ENCODE measurements around the gene PRADC1. TPM values are rescaled to one million over a fixed set of nuclear protein-coding genes. Genes with fewer than 3 reads are reported as not detected.

The PRADC1 gene
- total RNA-seq, 2 donors from 2014 or later = 11.7 to 21.4 TPM

- DNase-seq (no peak), ATAC-seq (no peak)
- Histone ChIP-seq H3K4me3 (no peak overlapping the region), H3K27ac (no peak overlapping the region), H3K9me3 (peaks cover 0 to 4% (median 0%) of the 10 kb centered on the region in 3 donors), H3K4me1 (peaks cover 9% of the 10 kb centered on the region), H3K27me3 (peaks cover 0 to 7% of the 10 kb centered on the region in 2 donors), H3K36me3 (replicated peaks in 1 of 2; ENCODE audit: insufficient read depth in 1 of 2, low read depth in 2 of 2) (no peaks in the 10 kb centered on the region)
- TF ChIP-seq CTCF (IDR thresholded peaks at IDR 0.05) = no peak
- no peak for TF ChIP-seq POLR2A (IDR thresholded peaks at IDR 0.05)
- intact Hi-C loops (cut with DNase I) = no loop called here
- WGBS, 2 donors = 86 to 92% methylated on average over 18 to 26 of the region's 26 CpGs
These were observed 33.2 kb upstream of the PRADC1 start for GRCh38 chr2:73266061-73266901.

GRCh38 chr2:73265298-73266060 is 32.4 kb upstream of the PRADC1 start:
- Histone ChIP-seq H3K27ac (no peak overlapping the region), H3K4me3 (no peak overlapping the region), H3K36me3 (replicated peaks in 1 of 2; ENCODE audit: insufficient read depth in 1 of 2, low read depth in 2 of 2) (no peaks in the 10 kb centered on the region), H3K4me1 (peaks cover 9% of the 10 kb centered on the region), H3K27me3 (peaks cover 0 to 7% of the 10 kb centered on the region in 2 donors), H3K9me3 (peaks cover 0 to 4% (median 0%) of the 10 kb centered on the region in 3 donors)
- DNase-seq = no peak
- no peak for ATAC-seq
- TF ChIP-seq POLR2A (IDR thresholded peaks at IDR 0.05) (no peak), CTCF (IDR thresholded peaks at IDR 0.05) (no peak)
- WGBS, 2 donors = 83 to 90% methylated on average over 15 to 24 of the region's 28 CpGs
- intact Hi-C loops (cut with DNase I) = no loop called here

- DNase-seq (no peak), ATAC-seq (no peak)
- intact Hi-C loops (cut with DNase I) = no loop called here
- peaks cover 0 to 7% of the 10 kb centered on the region in 2 donors for H3K27me3 ChIP-seq
- TF ChIP-seq CTCF (IDR thresholded peaks at IDR 0.05) (no peak), POLR2A (IDR thresholded peaks at IDR 0.05) (no peak)
- peaks cover 0 to 4% (median 0%) of the 10 kb centered on the region in 3 donors for H3K9me3 ChIP-seq
- H3K4me3 ChIP-seq = no peak overlapping the region
- H3K36me3 ChIP-seq (replicated peaks in 1 of 2; ENCODE audit: insufficient read depth in 1 of 2, low read depth in 2 of 2) = no peaks in the 10 kb centered on the region
- no peak overlapping the region for H3K27ac ChIP-seq
- peaks cover 9% of the 10 kb centered on the region for H3K4me1 ChIP-seq
- WGBS, 2 donors = 81 to 85% methylated on average over 4 of the region's 4 CpGs
These were observed 31.7 kb upstream of the PRADC1 start for GRCh38 chr2:73264783-73265182.

- TF ChIP-seq CTCF (IDR thresholded peaks at IDR 0.05) = no peak
- Histone ChIP-seq H3K27ac (no peak overlapping the region), H3K9me3 (peaks cover 0 to 4% (median 0%) of the 10 kb centered on the region in 3 donors), H3K4me3 (no peak overlapping the region), H3K27me3 (peaks cover 0 to 7% of the 10 kb centered on the region in 2 donors), H3K4me1 (peaks cover 9% of the 10 kb centered on the region), H3K36me3 (replicated peaks in 1 of 2; ENCODE audit: insufficient read depth in 1 of 2, low read depth in 2 of 2) (no peaks in the 10 kb centered on the region)
- no peak for DNase-seq
- intact Hi-C loops (cut with DNase I) = no loop called here
- ATAC-seq = no peak
- 87 to 90% methylated on average over 9 to 15 of the region's 15 CpGs for WGBS, 2 donors
These were observed 31.2 kb upstream of the PRADC1 start for GRCh38 chr2:73264332-73264606.

Data from body of pancreas (tissue), 4 donors.